Measurements from ENCODE around the gene KLF11.
A peak's percentile ranks its signal among the peaks of the same experiment; 100 is the strongest.
"Not testable (repeated sequence)": the region's sequence is repeated elsewhere in the genome, so short reads cannot be mapped to it uniquely, and the experiment has no call there.

KLF11 gene

DNA sequence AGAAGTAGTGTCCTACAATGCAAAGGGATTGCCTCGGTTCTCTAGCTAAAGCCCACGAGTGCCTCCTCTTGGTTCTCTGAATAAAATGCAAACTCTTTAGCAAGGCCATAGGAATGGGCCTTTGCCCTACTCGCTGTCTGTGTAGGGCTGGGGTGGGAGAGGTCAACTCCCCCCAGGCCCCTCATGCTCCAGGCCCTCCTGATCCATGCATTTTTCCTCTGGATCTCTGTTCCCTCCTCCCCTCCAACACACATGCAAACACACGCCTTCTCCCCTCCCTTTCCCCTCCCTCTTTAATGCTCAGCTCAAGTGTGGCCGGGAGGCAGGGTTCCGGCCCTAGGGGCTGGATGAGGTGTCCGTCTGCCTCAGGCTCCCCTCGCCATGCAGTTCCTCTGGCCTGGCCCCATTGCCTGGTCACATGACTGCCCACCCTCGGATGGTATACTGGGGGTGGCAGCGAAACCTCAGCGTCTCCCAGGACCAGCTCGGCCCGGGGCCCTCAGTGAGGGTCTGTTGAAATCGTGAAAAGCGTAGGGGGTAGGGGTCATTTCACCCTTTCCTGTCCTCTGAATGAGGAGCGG is 14.9 kb upstream of the KLF11 start:
- DNase-seq, result no peak
- TF ChIP-seq POLR2A (IDR thresholded peaks at IDR 0.05; ENCODE audit: low read length), result no peak
- TF ChIP-seq GATA1 (IDR thresholded peaks at IDR 0.05; ENCODE audit: low read depth, low read length), result no peak

DNA sequence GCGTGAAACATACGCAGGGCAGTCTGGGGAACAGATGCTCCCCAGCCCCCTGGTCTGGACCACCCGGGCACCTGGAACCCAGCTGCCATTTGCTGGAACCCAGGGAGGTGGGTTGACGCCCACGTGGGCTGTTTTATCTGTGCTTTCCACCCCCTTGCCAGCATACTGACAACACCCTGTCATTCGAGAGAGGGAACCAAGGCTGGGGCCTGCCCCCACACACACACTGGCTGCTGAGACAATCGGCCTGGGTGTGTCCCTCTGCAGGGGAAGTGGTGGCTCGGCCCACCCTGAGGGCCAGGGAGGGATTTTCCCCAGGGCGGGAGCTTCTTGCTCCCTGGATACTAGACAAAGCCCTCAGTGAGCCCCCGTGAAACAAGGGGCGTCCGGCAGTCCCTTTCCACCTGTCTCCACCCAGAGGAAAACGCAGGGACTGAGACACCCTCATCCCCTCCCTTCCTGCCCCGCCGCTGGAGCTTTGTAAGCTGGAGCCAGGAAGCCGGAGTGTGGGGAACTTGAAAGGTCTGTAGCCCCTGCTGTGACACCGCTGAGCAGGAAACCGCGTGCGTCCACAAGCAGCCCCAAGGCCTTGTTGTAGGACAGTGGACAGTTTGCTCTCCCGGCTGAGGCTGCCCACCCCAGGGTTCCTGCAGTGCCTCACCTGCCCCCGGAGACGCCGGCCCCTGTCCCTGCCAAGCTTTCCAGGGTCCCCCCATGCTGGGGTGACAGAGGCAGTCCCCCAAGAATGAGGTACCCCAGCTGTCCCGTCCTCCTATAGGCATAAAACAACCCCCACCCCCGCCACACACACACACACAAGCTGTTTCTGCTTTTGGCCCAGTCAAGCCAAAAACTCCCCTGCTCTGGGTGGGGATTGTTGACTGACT is 14.1 kb upstream of the KLF11 start:
- TF ChIP-seq POLR2A (IDR thresholded peaks at IDR 0.05; ENCODE audit: low read length) (peak; percentile 86), GATA1 (IDR thresholded peaks at IDR 0.05; ENCODE audit: low read depth, low read length) (no peak)
- peak; percentile 82 to 92 for DNase-seq

DNA sequence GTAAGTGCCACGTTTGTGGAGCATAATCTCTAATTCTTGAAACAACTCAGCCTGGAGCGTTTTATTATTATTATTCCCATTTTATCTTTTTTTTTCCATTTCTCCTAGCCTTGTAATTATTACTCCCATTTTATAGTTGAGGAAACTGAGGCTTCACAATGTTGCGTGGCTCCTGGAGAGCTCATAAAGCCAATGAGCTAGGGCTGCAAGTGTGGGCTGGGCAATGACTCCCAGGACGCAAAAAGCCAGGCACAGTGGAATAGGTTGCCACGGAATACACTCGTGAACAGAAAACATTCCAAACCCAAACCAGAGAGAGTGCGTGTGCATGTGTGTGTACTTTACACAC is 13.5 kb upstream of the KLF11 start:
- DNase-seq, result no peak
- TF ChIP-seq GATA1 (IDR thresholded peaks at IDR 0.05; ENCODE audit: low read depth, low read length) (no peak), POLR2A (IDR thresholded peaks at IDR 0.05; ENCODE audit: low read length) (no peak)

DNA sequence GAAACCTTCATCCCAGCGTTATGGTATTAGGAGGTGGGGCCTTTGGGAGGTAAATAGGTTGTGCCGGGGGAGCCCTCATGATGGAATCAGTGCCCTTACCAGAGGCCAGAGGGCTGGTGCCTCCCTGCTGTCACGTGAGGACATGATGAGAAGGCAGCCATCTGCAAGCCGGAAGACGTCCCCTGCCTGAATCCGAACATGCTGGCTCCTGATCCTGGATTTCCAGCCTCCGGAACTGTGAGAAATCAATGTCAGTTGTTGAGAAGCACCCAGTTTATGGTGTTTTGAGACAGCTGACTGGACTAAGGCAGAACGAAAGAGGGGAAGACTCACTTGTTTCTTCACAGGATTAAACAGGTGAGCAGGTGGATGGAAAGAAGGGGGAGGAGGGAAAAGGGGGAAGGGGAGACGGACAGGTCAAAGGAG is 13.0 kb upstream of the KLF11 start:
- TF ChIP-seq POLR2A (IDR thresholded peaks at IDR 0.05; ENCODE audit: low read length), result peak; percentile 43
- TF ChIP-seq GATA1 (IDR thresholded peaks at IDR 0.05; ENCODE audit: low read depth, low read length), result no peak
- DNase-seq, result peak; percentile 35 to 40

DNA sequence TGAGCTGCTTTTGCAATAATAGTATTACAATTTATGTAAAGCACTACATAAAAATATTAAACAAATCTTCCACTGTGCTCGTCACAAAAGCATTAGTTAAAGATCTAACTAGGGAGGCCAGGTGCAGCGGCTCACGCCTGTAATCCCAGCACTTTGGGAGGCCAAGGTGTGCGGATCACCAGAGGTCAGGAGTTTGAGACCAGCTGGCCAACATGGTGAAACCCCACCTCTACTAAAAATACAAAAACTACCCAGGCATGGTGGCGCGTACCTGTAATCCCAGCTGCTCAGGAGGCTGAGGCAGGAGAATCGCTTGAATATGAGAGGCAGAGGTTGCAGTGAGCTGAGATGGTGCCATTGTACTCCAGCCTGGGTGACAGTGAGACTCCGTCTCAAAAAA is 12.6 kb upstream of the KLF11 start:
- DNase-seq, result not testable (repeated sequence)

DNA sequence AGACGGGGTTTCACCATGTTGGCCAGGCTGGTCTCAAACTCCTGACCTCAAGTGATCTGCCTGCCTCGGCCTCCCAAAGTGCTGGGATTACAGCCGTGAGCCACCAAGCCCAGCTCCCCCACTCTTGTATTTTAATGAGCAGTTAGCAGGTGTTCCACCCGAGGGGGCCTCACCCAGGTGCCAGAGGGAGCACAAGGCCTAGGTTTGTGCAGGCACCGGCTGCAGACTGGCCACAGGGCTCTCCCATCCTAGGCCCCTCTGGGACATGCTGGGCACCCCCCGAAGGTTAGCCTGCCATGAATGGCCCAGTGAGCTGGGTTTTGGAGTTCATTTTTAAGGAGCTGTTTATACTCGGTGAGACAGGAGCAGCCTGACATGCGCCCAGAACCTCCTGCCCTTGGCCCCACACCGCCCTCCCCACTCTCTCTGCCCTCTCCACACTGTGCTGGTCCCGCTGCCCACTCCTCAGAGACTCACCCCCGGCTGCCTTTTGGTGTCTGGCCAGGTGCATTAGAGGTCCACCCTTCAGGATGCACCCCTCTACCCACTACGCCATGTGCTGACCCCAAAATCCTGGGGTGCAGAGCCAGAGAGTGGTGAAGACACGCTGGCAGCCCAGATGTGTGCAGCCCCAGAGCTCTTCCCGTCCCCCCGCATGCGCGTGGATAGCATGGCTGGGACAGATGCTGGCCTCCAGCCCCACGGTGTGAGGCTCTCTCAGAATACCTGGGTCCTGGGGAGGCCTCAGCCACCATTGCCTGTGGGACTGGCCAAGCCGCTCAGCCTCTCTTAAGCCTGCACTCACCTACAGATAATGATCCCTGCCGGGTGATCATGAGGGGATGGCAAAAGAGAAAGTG is 11.2 kb upstream of the KLF11 start:
- TF ChIP-seq GATA1 (IDR thresholded peaks at IDR 0.05; ENCODE audit: low read depth, low read length), result no peak
- DNase-seq, result no peak

DNA sequence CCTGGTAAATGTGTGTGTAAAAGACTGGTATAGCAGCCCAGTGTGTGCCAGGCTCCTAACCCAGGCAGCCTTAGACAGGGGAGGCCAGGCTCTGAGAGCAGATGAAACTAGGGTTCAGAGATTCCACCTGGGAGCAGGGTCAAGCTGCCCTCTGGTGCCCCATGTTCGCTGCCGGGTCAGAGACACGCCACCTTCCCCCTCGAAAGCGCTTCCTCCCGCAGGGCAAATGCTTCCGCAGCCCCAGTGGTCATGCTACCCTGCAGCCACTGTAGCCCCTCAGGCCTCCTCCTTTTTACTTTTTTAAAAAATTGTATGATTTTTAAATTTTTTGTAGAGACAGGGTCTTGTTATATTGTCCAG is 10.6 kb upstream of the KLF11 start:
- TF ChIP-seq GATA1 (IDR thresholded peaks at IDR 0.05; ENCODE audit: low read depth, low read length) (no peak), POLR2A (IDR thresholded peaks at IDR 0.05; ENCODE audit: low read length) (no peak)
- no peak for DNase-seq

DNA sequence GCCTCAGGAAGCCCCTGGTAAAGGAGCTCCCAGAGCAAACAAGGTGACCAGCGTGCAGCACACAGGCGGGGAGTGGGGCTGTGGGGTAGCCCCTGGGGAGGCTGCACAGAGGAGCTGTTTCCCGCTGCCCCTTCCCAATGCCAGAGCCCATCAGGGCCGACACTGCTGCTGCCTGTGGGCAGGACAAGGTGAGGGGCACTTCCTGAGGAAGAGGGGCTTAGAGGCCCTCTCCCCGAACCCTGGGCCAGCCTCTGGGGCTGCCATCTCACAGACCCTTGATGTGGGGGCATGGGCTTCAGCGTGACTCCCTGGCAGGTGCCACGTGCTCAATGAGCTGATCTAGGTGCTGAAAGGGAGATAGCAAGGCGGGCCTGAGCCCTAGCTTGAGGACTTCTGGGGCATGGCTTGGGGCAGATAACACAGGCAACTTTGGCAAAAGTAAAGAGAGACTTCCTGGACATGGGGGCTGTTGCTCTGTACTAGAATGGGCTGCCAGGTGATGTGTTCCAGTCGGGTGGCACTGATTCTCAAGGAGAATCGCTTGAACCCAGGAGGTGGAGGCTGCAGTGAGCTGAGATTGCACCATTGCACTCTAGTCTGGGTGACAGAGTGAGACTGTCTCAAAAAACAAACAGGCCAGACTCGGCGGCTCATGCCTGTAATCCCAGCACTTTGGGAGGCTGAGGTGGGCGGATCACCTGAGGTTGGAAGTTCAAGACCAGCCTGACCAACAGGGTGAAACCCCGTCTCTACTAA is 9.9 kb upstream of the KLF11 start:
- DNase-seq, result peak; percentile 48 to 69
- TF ChIP-seq GATA1 (IDR thresholded peaks at IDR 0.05; ENCODE audit: low read depth, low read length), result no peak
- no peak for TF ChIP-seq POLR2A (IDR thresholded peaks at IDR 0.05; ENCODE audit: low read length)

DNA sequence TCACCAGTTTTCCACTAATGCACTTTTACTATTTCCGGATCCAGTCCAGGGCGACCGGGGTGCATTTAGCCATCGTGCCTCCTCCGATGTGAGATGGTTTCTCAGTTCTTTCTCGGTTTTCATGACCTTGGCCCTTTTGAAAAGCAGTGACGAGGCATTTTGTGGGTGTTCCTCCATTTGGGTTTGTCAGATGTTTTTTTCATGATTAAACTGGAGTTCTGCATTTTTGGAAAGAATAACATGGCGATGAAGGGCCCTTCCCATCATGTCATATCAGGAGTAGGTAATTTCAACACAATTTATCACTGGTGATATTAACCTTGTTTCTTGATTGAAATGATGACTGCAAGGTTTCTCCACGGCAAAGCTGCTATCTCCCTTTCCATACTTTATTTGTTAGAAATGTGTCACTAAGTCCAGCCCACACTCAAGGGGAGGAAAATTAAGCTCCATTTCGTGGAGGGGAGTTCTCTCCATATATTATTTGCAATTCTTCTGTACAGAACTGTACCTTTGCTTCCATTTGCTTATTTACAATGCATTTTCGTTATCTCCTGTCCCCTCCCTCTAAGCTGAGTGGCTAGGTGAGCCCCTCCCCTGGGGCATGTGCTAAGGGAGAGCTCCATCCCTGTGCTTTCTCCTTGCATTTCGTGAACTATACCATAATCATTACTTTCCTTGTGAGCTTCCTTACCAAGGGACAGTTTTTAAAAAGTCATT is 8.9 kb upstream of the KLF11 start:
- no peak for TF ChIP-seq POLR2A (IDR thresholded peaks at IDR 0.05; ENCODE audit: low read length)
- TF ChIP-seq GATA1 (IDR thresholded peaks at IDR 0.05; ENCODE audit: low read depth, low read length), result no peak
- peak in 1 of 2 experiments; percentile 42 for DNase-seq

DNA sequence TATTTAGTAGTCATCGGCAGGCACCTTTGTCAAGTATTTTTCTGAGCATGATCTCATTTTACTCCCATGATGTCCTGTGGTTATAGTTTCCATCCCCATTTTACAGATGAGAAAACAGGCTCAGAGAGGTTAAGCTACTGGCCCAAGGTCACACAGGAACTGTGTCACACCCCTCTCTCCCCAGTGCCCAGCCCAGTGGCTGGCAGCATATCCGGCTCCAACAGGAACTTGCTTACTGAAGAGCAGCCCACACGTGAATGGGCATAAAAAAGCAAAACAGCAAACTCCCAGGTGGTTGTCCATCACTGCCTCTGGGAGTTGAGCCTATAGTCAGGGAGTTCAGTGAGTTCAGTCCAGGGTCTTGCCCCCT is 8.3 kb upstream of the KLF11 start:
- no peak for TF ChIP-seq GATA1 (IDR thresholded peaks at IDR 0.05; ENCODE audit: low read depth, low read length)
- DNase-seq, result no peak

DNA sequence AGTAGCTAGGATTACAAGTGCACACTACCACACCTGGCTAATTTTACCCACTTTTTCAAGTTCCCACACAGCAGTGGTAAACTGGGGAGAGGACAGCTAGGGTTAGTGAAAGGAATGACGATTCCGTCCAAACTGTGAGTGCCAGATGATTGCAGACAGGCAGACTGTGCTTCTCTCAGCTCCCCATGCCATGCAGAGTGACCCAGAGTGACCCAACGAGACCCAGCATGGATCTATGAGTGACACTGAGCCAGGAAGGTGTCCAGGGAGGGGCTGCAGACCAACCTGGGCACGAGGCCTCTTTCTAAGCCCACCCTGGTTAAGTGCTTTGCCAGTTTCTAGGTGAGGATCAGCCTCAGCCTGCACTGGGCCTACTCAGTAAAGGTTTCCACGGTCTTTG is 7.7 kb upstream of the KLF11 start:
- no peak for DNase-seq
- no peak for TF ChIP-seq POLR2A (IDR thresholded peaks at IDR 0.05; ENCODE audit: low read length)
- no peak for TF ChIP-seq GATA1 (IDR thresholded peaks at IDR 0.05; ENCODE audit: low read depth, low read length)

DNA sequence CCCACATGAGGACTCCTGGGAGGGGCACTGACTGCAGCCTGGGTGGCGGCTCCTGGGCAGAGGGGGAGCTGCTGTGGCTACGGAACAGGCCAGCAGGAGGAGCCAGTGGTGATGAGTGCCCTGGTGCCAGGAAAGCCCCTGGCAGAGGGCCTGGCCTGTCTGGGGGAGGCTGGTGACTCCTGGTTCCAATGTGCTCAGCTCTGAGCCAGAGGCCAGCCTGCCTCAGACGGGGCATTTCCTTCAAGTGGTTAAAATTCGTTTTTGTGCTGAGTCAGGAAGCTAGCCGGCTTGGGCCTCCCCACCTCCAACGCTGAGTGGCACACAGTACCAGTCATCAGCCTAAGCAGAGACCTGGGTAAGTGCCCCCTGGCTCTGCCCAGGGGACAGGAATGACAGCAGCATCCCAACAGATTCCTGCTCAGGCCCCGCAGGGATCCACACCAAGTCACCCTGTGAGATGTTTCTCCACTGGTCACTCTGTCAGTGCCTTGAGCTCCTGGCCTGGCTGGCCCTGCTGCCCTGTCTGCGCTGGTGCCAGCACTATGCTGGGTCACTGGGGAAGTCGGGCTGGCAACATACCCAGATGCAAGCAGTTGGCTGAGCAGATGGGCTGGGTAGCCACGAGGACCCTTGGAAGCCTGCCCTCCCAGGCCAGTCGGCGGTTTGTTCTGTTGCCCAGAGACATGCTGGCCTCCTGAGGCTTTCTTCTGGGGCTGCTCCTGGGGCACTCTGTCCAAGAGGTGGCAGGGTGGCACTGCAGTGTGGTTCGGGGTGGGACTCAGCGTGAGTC is 7.1 kb upstream of the KLF11 start:
- TF ChIP-seq POLR2A (IDR thresholded peaks at IDR 0.05; ENCODE audit: low read length) (peak; percentile 21), GATA1 (IDR thresholded peaks at IDR 0.05; ENCODE audit: low read depth, low read length) (no peak)
- DNase-seq, result peak in 1 of 2 experiments; percentile 50

DNA sequence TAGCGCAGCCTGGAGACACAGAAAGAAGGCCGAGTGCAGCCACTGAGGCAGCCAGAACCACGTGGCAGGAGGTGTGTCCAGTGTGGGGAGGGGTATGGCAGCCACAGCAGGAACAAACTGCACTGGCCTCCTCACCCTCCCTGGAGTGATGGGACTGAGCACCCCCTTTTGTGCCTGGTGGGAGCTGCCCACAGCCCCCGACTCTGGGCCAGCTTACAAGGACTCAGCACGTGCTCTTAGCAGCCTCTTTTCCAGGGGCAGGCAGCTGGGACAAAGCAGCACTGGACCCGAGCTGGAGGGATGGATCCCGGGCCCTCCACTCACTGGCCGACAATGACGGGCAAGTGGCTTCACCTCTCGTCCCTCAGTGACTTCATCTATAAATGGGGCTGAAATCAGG is 5.2 kb upstream of the KLF11 start:
- TF ChIP-seq GATA1 (IDR thresholded peaks at IDR 0.05; ENCODE audit: low read depth, low read length) (no peak), POLR2A (IDR thresholded peaks at IDR 0.05; ENCODE audit: low read length) (no peak)
- no peak for DNase-seq
